Endothelial cell of umbilical vein (primary cell): ENCODE data around the gene ARHGAP18. TPM values are rescaled to one million over a fixed set of nuclear protein-coding genes. Genes with fewer than 3 reads are reported as not detected.

ENCODE experiments used
- BruUV-seq: library from RNA; stranded (reverse); fragments of 400-500 nt; replicated peaks from 2 replicates; lab custom pipeline; 2021; lab: Mats Ljungman, UMichigan
- CTCF ChIA-PET: fragments of 300-600, 350-600 bp; sonication (Branson Sonifier 250); formaldehyde crosslinking; loops from one replicate; lab custom pipeline; 2021; ENCODE audit warnings: antibody characterized with exemption, inconsistent platforms; lab: Charles Lee
- POLR2A ChIA-PET: fragments of 300-600, 350-600 bp; sonication (Branson Sonifier 250); formaldehyde crosslinking; loops from one replicate; lab custom pipeline; 2021; ENCODE audit warnings: antibody characterized with exemption, inconsistent platforms; lab: Charles Lee
- DNase-seq: peaks from one replicate; pipeline ENCODE4 v3.0.0-alpha.2; 2011; ENCODE audit warnings: low read depth, low spot score
- FAIRE-seq: peaks from 2 replicates; lab custom pipeline; 2011; peaks lifted over from hg19 to GRCh38; lab: Jason Lieb, UNC
- H2AFZ ChIP-seq: 2 replicates; pipeline ENCODE4 v1.6.0; 2012; ENCODE audit warnings: low read depth, low read length, control low read depth, inconsistent platforms
- H3K27ac ChIP-seq: 2 replicates; pipeline ENCODE4 v1.5.1; 2011; ENCODE audit warnings: low read depth, mild to moderate bottlenecking, control low read depth, low read length, moderate library complexity; ENCODE audit not compliant: insufficient read depth
- H3K27me3 ChIP-seq, 2 experiments: 2 replicates each; pipeline versions ENCODE4 v1.6.0 to v1.6.1; 2011; ENCODE audit warnings: low read length in 2 of 2, mixed read lengths in 1 of 2; ENCODE audit not compliant: control insufficient read depth in 2 of 2, insufficient read depth in 2 of 2
- H3K36me3 ChIP-seq, 2 experiments: 2 replicates in 1 of 2; 3 replicates in 1 of 2; pipeline ENCODE4 v1.5.1; 2011; ENCODE audit warnings: low read length in 2 of 2, mild to moderate bottlenecking in 1 of 2, moderate library complexity in 1 of 2; ENCODE audit not compliant: control insufficient read depth in 2 of 2, insufficient read depth in 2 of 2; ENCODE audit errors: extremely low read depth in 1 of 2
- H3K4me1 ChIP-seq: 3 replicates; pipeline ENCODE4 v1.5.1; 2011; ENCODE audit warnings: mild to moderate bottlenecking, low read length; ENCODE audit not compliant: control insufficient read depth, insufficient read depth; ENCODE audit errors: extremely low read depth
- H3K4me2 ChIP-seq: 2 replicates; pipeline ENCODE4 v1.6.1; 2011; ENCODE audit warnings: low read length, control low read depth, mixed read lengths; ENCODE audit not compliant: insufficient read depth
- H3K4me3 ChIP-seq, 3 experiments: fragments of 200-600 bp in 1 of 3; sonication (generic), shearing (Covaris generic) in 1 of 3; replicated peaks in 1 of 3; 2 replicates each; pipeline ENCODE4 v1.5.1; 2011 to 2016; ENCODE audit warnings: control low read depth in 3 of 3, low read length in 3 of 3, mild to moderate bottlenecking in 2 of 3, inconsistent platforms in 1 of 3, low read depth in 1 of 3, moderate library complexity in 1 of 3; ENCODE audit not compliant: insufficient read depth in 1 of 3
- H3K79me2 ChIP-seq: 2 replicates; pipeline ENCODE4 v1.6.0; 2012; ENCODE audit warnings: low read length, inconsistent platforms; ENCODE audit not compliant: control insufficient read depth, insufficient read depth
- H3K9ac ChIP-seq: replicated peaks from 2 replicates; pipeline ENCODE3; 2011; ENCODE audit warnings: low read length, control low read depth; ENCODE audit not compliant: insufficient read depth; ENCODE audit errors: extremely low read depth
- H3K9me1 ChIP-seq: replicated peaks from 3 replicates; pipeline ENCODE4 v1.6.0; 2011; ENCODE audit warnings: mild to moderate bottlenecking, low read length; ENCODE audit not compliant: control insufficient read depth, insufficient read depth; ENCODE audit errors: extremely low read depth
- H3K9me3 ChIP-seq: replicated peaks from 2 replicates; pipeline ENCODE4 v1.5.1; 2012; ENCODE audit warnings: low read length, inconsistent platforms; ENCODE audit not compliant: control insufficient read depth, insufficient read depth
- H4K20me1 ChIP-seq: replicated peaks from 2 replicates; pipeline ENCODE3; 2011; ENCODE audit warnings: mild to moderate bottlenecking, low read length; ENCODE audit not compliant: control insufficient read depth, insufficient read depth; ENCODE audit errors: extremely low read depth
- CTCF ChIP-seq, 2 donors: IDR thresholded peaks; 1 replicate in 1 of 2; 2 replicates in 1 of 2; pipeline ENCODE4 v1.5.1; 2011; ENCODE audit warnings: low read length in 2 of 2, mild to moderate bottlenecking in 2 of 2, moderate library complexity in 2 of 2, control low read depth in 1 of 2, inconsistent platforms in 1 of 2, low read depth in 1 of 2; ENCODE audit not compliant: insufficient read depth in 1 of 2; ENCODE audit errors: extremely low read depth in 1 of 2
- EZH2 ChIP-seq: IDR thresholded peaks from 2 replicates; pipeline ENCODE4 v1.6.1; 2012; ENCODE audit warnings: borderline replicate concordance, low read depth, mild to moderate bottlenecking, moderate library complexity, low read length, inconsistent platforms; ENCODE audit not compliant: severe bottlenecking
- FOS ChIP-seq: IDR thresholded peaks from 2 replicates; pipeline ENCODE4 v1.6.1; 2011; ENCODE audit warnings: mild to moderate bottlenecking, low read length, moderate library complexity, borderline replicate concordance; ENCODE audit not compliant: insufficient read depth
- GATA2 ChIP-seq: IDR thresholded peaks from 2 replicates; pipeline ENCODE4 v1.7.0; 2011; ENCODE audit warnings: low read depth, mild to moderate bottlenecking, moderate library complexity, mixed read lengths, low read length; ENCODE audit not compliant: insufficient read length, insufficient read depth
- JUN ChIP-seq: IDR thresholded peaks from 2 replicates; pipeline ENCODE4 v1.6.1; 2011; ENCODE audit warnings: borderline replicate concordance, low read depth; ENCODE audit not compliant: insufficient read length, insufficient read depth
- MYC ChIP-seq: IDR thresholded peaks from one replicate; pipeline ENCODE4 v1.6.1; 2011; ENCODE audit warnings: mild to moderate bottlenecking, low read depth, low read length
- POLR2A ChIP-seq: IDR thresholded peaks from 2 replicates; pipeline ENCODE4 v1.6.1; 2012; ENCODE audit warnings: low read depth, mild to moderate bottlenecking, control low read depth, low read length
- POLR2AphosphoS5 ChIP-seq: IDR thresholded peaks from 2 replicates; pipeline ENCODE4 v1.6.1; 2012; ENCODE audit warnings: low read depth, mild to moderate bottlenecking, control low read depth, low read length, moderate library complexity; ENCODE audit not compliant: insufficient read depth
- dilution Hi-C: fragments of 300-500 bp; cut with MboI; formaldehyde crosslinking; loops from one replicate; pipeline ENCODE4 v1.15.0; 2019; ENCODE audit warnings: low sequenced_read_pairs; ENCODE audit not compliant: extremely low pct_ligation_motif_present
- intact Hi-C: fragments of 100-400 bp; cut with micrococcal nuclease; formaldehyde crosslinking; loops from one replicate; pipeline ENCODE4 v1.10.0; 2022
- polyA plus RNA-seq, 4 experiments: library from polyadenylated mRNA; depleted of rRNA in 3 of 4; stranded (reverse) in 3 of 4; unstranded in 1 of 4; fragments of >200 nt; gene quantifications; 2 replicates each; pipeline versions ENCODE4 v1.2.1 to v1.2.3, GENCODE V29; 2011 to 2012; ENCODE audit warnings: missing spikeins in 1 of 4
- total RNA-seq: library from RNA; stranded (reverse); gene quantifications from 2 replicates; pipeline ENCODE4 v1.2.3, GENCODE V29; 2021
- TF ChIP-seq, protein P1 (sequence below): IDR thresholded peaks from 2 replicates; pipeline ENCODE4 v1.6.1; 2011; ENCODE audit not compliant: insufficient read depth, insufficient read length

Gene ARHGAP18
- total and polyA plus RNA-seq, 2 donors (not counting 3 experiments of a cell fraction or from before 2014, with no cell fraction given): 13.1 to 86.1 TPM

DNA sequence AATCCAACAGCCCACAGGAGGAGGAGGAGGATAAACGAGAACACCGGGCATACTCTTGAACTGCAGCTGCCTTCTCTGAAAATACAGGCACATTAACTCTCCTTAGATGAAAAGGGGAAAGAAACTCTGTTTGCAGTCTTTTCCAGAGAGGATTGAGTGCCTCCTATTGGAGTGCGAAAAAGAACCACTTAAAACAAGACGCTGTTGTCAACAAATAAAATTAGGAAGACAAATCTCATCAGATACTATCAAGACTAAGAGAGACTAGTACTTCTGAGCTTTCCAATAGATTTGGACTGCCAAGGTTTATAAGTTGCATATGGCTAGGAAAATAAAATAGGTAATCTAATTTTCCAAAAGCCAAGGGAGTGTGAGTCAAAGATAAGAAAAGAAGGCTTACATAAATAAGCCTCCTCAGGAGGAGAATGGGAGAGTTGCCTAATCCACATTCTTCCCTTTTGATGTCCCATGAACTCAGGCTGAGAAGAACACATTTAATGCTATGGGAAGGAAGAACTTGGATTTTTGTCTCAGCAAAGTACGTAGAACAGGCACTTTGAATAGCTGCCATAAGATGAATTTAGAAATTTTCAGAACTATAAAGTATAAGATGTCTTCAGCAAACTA, 154.7 kb downstream of the ARHGAP18 start:
- H3K4me3 ChIP-seq: no peak overlapping the region
- no peak for TF ChIP-seq POLR2A
- no peak for TF ChIP-seq EZH2
- TF ChIP-seq JUN: no peak
- TF ChIP-seq GATA2: no peak
- TF ChIP-seq POLR2AphosphoS5: no peak
- TF ChIP-seq, protein P1, sequence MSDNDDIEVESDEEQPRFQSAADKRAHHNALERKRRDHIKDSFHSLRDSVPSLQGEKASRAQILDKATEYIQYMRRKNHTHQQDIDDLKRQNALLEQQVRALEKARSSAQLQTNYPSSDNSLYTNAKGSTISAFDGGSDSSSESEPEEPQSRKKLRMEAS: no peak
- no peaks in the 10 kb centered on the region for H3K9me3 ChIP-seq
- FAIRE-seq (no peak), DNase-seq (no peak)
- intact Hi-C loops: no loop called here
- no peaks in the 10 kb centered on the region for H4K20me1 ChIP-seq
- H3K4me2 ChIP-seq: no peak overlapping the region
- H3K27ac ChIP-seq: no peak overlapping the region
- CTCF ChIA-PET: no interaction called here
- no peaks in the 10 kb centered on the region for H3K9me1 ChIP-seq
- no peaks in the 10 kb centered on the region for H3K79me2 ChIP-seq
- BruUV-seq: no TSS peak
- POLR2A ChIA-PET: no interaction called here
- dilution Hi-C loops: no loop called here
- H3K27me3 ChIP-seq: no peaks in the 10 kb centered on the region
- H3K9ac ChIP-seq: no peak overlapping the region
- no peak overlapping the region for H2AFZ ChIP-seq
- no peaks in the 10 kb centered on the region for H3K4me1 ChIP-seq
- peaks cover 3 to 5% of the 10 kb centered on the region in 2 experiments for H3K36me3 ChIP-seq

GRCh38 chr6:129552413-129552812, 157.6 kb downstream of the ARHGAP18 start:
- no TSS peak for BruUV-seq
- intact Hi-C loops: no loop called here

More at GRCh38 chr6:129552413-129552812, 157.6 kb downstream of the ARHGAP18 start:
- no peaks in the 10 kb centered on the region for H3K9me1 ChIP-seq
- no peak overlapping the region for H3K4me3 ChIP-seq
- H3K4me1 ChIP-seq: no peaks in the 10 kb centered on the region
- no peak overlapping the region for H3K4me2 ChIP-seq
- peaks cover 6 to 7% of the 10 kb centered on the region in 2 experiments for H3K36me3 ChIP-seq
- POLR2A ChIA-PET: no interaction called here
- DNase-seq: no peak
- no peaks in the 10 kb centered on the region for H3K27me3 ChIP-seq
- TF ChIP-seq JUN: no peak
- TF ChIP-seq, protein P1: no peak
- TF ChIP-seq POLR2AphosphoS5: no peak
- no peak for TF ChIP-seq GATA2
- no peak for TF ChIP-seq POLR2A
- TF ChIP-seq EZH2: no peak
- TF ChIP-seq MYC: no peak
- TF ChIP-seq CTCF (IDR thresholded peaks at IDR 0.05; ENCODE audit: extremely low read depth in 1 of 2, insufficient read depth in 1 of 2, low read depth in 1 of 2, low read length in 2 of 2): no peak
- no peak for TF ChIP-seq FOS
- CTCF ChIA-PET: interaction anchor here (1.4 kb wide), 1 partner anchor 15 kb away, joined by 3 read pairs; no protein-coding TSS in a partner anchor
- H3K9ac ChIP-seq: no peak overlapping the region
- H2AFZ ChIP-seq: no peak overlapping the region
- no peaks in the 10 kb centered on the region for H4K20me1 ChIP-seq
- H3K9me3 ChIP-seq: no peaks in the 10 kb centered on the region
- H3K79me2 ChIP-seq: no peaks in the 10 kb centered on the region
- dilution Hi-C loops: no loop called here
- FAIRE-seq: no peak
- H3K27ac ChIP-seq: no peak overlapping the region
